SK-N-SH treated with all-trans-retinoic acid at 6 μM for 48 hours (cell line): ENCODE data around the gene DNAAF5.
"Not testable (repeated sequence)": the region's sequence is repeated elsewhere in the genome, so short reads cannot be mapped to it uniquely, and the experiment has no call there.

Source experiments
- ATAC-seq: fragments of 200-7000 bp; cut with Tn5 transposase; 3 replicates; pipeline ENCODE4 v1.9.1; 2020; ENCODE audit warnings: mild to moderate bottlenecking, moderate library complexity
- ARNTL ChIP-seq: fragments of 450-650 bp; formaldehyde crosslinking; IDR thresholded peaks from 2 replicates; pipeline ENCODE4 v1.5.0; 2020; ENCODE audit warnings: low read depth, mild to moderate bottlenecking, moderate library complexity, borderline replicate concordance
- BACH2 ChIP-seq: fragments of 250-450 bp; sonication (Bioruptor Pico); IDR thresholded peaks from 2 replicates; pipeline ENCODE4 v1.9.0; 2021; ENCODE audit warnings: mild to moderate bottlenecking, borderline replicate concordance
- CSDC2 ChIP-seq: fragments of 250-450 bp; sonication (Bioruptor Pico); IDR thresholded peaks from 2 replicates; pipeline ENCODE4 v1.5.0; 2020; ENCODE audit warnings: mild to moderate bottlenecking, moderate library complexity
- ESRRG ChIP-seq: fragments of 250-450 bp; sonication (Bioruptor Pico); IDR thresholded peaks from 2 replicates; pipeline ENCODE4 v1.6.1; 2021; ENCODE audit warnings: mild to moderate bottlenecking
- GLIS3 ChIP-seq: fragments of 250-450 bp; sonication (Bioruptor Pico); IDR thresholded peaks from 2 replicates; pipeline ENCODE4 v1.5.0; 2020; ENCODE audit warnings: mild to moderate bottlenecking, moderate library complexity
- ISL1 ChIP-seq: fragments of 250-450 bp; sonication (Bioruptor Pico); IDR thresholded peaks from 2 replicates; pipeline ENCODE4 v2.1.2; 2022; ENCODE audit warnings: mild to moderate bottlenecking, moderate library complexity
- RARB ChIP-seq: fragments of 250-450 bp; sonication (Bioruptor Pico); IDR thresholded peaks from 2 replicates; pipeline ENCODE4 v1.8.0; 2021; ENCODE audit warnings: mild to moderate bottlenecking, moderate library complexity
- SNAI2 ChIP-seq: fragments of 250-450 bp; sonication (Bioruptor Pico); IDR thresholded peaks from 2 replicates; pipeline ENCODE4 v1.5.0; 2020; ENCODE audit warnings: mild to moderate bottlenecking, moderate library complexity
- TCF4 ChIP-seq: fragments of 250-450 bp; sonication (Bioruptor Pico); IDR thresholded peaks from 2 replicates; pipeline ENCODE4 v1.8.0; 2021; ENCODE audit warnings: mild to moderate bottlenecking, moderate library complexity, borderline replicate concordance
- TOX ChIP-seq: fragments of 250-450 bp; sonication (Bioruptor Pico); IDR thresholded peaks from 2 replicates; pipeline ENCODE4 v1.8.0; 2021; ENCODE audit warnings: mild to moderate bottlenecking, moderate library complexity, borderline replicate concordance
- ZC3H10 ChIP-seq: fragments of 250-450 bp; sonication (Bioruptor Pico); IDR thresholded peaks from 2 replicates; pipeline ENCODE4 v1.5.1; 2021; ENCODE audit warnings: mild to moderate bottlenecking, moderate library complexity
- ZFP30 ChIP-seq: fragments of 450-650 bp; formaldehyde crosslinking; IDR thresholded peaks from 2 replicates; pipeline ENCODE4 v1.5.0; 2022; ENCODE audit warnings: mild to moderate bottlenecking, moderate library complexity
- ZNF565 ChIP-seq: fragments of 450-650 bp; formaldehyde crosslinking; conservative IDR thresholded peaks from 2 replicates; pipeline ENCODE4 v1.5.0; 2020; ENCODE audit warnings: low read depth, mild to moderate bottlenecking, moderate library complexity
- ZNF70 ChIP-seq: fragments of 450-650 bp; formaldehyde crosslinking; IDR thresholded peaks from 2 replicates; pipeline ENCODE4 v1.5.0; 2020; ENCODE audit warnings: mild to moderate bottlenecking, moderate library complexity
- ZNF8 ChIP-seq: fragments of 450-650 bp; formaldehyde crosslinking; IDR thresholded peaks from 2 replicates; pipeline ENCODE4 v1.5.0; 2020; ENCODE audit warnings: mild to moderate bottlenecking, moderate library complexity
- TF ChIP-seq, protein P1 (sequence below): fragments of 250-450 bp; sonication (Bioruptor Pico); IDR thresholded peaks from 2 replicates; pipeline ENCODE4 v1.5.1; 2021; ENCODE audit warnings: mild to moderate bottlenecking, moderate library complexity
- TF ChIP-seq, protein P2 (sequence below): fragments of 250-450 bp; sonication (Bioruptor Pico); IDR thresholded peaks from 2 replicates; pipeline ENCODE4 v1.5.1; 2020; ENCODE audit warnings: low read depth, mild to moderate bottlenecking, moderate library complexity
- TF ChIP-seq, protein P3 (sequence below): fragments of 250-450 bp; sonication (Bioruptor Pico); IDR thresholded peaks from 2 replicates; pipeline ENCODE4 v1.8.0; 2021; ENCODE audit warnings: low read depth, mild to moderate bottlenecking, moderate library complexity, borderline replicate concordance
- TF ChIP-seq, protein P4 (sequence below): fragments of 250-450 bp; sonication (Bioruptor Pico); IDR thresholded peaks from 2 replicates; pipeline ENCODE4 v1.5.0; 2020; ENCODE audit warnings: mild to moderate bottlenecking, moderate library complexity
- TF ChIP-seq, protein P5 (sequence below): fragments of 250-450 bp; sonication (Bioruptor Pico); IDR thresholded peaks from 2 replicates; pipeline ENCODE4 v1.8.0; 2020; ENCODE audit warnings: mild to moderate bottlenecking, moderate library complexity, borderline replicate concordance

Gene DNAAF5

DNA sequence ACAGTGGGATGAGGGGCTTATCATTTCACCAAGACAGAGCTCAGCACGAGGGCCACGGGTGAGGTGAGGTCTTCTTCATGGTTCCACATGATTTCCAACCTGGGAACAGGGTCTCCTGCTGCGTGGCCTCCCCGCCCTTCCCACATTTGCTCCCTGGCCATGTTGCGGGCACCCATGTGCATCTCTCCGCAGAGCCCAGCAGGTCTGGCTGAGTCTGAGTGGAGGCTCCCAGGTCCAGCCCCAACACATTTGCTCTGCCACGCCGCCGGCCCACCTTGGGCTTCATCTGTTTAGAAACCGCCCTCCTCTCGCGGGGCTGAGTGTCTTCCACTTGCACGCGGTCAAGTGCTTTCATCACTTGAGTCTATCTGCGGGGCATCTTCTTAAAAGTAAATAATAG, 15.4 kb downstream of the DNAAF5 start:
- TF ChIP-seq BACH2 (CRISPR knock-in tag) (no peak), RARB (CRISPR knock-in tag) (no peak), TCF4 (CRISPR knock-in tag) (no peak), ZNF8 (CRISPR knock-in tag) (no peak), ZNF70 (CRISPR knock-in tag) (no peak), ARNTL (no peak), SNAI2 (CRISPR knock-in tag) (no peak), CSDC2 (CRISPR knock-in tag) (no peak)
- TF ChIP-seq, protein P1, sequence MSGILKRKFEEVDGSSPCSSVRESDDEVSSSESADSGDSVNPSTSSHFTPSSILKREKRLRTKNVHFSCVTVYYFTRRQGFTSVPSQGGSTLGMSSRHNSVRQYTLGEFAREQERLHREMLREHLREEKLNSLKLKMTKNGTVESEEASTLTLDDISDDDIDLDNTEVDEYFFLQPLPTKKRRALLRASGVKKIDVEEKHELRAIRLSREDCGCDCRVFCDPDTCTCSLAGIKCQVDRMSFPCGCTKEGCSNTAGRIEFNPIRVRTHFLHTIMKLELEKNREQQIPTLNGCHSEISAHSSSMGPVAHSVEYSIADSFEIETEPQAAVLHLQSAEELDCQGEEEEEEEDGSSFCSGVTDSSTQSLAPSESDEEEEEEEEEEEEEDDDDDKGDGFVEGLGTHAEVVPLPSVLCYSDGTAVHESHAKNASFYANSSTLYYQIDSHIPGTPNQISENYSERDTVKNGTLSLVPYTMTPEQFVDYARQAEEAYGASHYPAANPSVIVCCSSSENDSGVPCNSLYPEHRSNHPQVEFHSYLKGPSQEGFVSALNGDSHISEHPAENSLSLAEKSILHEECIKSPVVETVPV (CRISPR knock-in tag), result no peak
- TF ChIP-seq, protein P2, sequence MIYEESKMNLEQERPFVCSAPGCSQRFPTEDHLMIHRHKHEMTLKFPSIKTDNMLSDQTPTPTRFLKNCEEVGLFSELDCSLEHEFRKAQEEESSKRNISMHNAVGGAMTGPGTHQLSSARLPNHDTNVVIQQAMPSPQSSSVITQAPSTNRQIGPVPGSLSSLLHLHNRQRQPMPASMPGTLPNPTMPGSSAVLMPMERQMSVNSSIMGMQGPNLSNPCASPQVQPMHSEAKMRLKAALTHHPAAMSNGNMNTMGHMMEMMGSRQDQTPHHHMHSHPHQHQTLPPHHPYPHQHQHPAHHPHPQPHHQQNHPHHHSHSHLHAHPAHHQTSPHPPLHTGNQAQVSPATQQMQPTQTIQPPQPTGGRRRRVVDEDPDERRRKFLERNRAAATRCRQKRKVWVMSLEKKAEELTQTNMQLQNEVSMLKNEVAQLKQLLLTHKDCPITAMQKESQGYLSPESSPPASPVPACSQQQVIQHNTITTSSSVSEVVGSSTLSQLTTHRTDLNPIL (CRISPR knock-in tag), result no peak
- TF ChIP-seq, protein P3, sequence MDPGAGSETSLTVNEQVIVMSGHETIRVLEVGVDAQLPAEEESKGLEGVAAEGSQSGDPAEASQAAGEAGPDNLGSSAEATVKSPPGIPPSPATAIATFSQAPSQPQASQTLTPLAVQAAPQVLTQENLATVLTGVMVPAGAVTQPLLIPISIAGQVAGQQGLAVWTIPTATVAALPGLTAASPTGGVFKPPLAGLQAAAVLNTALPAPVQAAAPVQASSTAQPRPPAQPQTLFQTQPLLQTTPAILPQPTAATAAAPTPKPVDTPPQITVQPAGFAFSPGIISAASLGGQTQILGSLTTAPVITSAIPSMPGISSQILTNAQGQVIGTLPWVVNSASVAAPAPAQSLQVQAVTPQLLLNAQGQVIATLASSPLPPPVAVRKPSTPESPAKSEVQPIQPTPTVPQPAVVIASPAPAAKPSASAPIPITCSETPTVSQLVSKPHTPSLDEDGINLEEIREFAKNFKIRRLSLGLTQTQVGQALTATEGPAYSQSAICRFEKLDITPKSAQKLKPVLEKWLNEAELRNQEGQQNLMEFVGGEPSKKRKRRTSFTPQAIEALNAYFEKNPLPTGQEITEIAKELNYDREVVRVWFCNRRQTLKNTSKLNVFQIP (CRISPR knock-in tag), result no peak
- TF ChIP-seq, protein P4, sequence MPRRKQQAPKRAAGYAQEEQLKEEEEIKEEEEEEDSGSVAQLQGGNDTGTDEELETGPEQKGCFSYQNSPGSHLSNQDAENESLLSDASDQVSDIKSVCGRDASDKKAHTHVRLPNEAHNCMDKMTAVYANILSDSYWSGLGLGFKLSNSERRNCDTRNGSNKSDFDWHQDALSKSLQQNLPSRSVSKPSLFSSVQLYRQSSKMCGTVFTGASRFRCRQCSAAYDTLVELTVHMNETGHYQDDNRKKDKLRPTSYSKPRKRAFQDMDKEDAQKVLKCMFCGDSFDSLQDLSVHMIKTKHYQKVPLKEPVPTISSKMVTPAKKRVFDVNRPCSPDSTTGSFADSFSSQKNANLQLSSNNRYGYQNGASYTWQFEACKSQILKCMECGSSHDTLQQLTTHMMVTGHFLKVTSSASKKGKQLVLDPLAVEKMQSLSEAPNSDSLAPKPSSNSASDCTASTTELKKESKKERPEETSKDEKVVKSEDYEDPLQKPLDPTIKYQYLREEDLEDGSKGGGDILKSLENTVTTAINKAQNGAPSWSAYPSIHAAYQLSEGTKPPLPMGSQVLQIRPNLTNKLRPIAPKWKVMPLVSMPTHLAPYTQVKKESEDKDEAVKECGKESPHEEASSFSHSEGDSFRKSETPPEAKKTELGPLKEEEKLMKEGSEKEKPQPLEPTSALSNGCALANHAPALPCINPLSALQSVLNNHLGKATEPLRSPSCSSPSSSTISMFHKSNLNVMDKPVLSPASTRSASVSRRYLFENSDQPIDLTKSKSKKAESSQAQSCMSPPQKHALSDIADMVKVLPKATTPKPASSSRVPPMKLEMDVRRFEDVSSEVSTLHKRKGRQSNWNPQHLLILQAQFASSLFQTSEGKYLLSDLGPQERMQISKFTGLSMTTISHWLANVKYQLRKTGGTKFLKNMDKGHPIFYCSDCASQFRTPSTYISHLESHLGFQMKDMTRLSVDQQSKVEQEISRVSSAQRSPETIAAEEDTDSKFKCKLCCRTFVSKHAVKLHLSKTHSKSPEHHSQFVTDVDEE (CRISPR knock-in tag), result no peak
- no peak for ATAC-seq

DNA sequence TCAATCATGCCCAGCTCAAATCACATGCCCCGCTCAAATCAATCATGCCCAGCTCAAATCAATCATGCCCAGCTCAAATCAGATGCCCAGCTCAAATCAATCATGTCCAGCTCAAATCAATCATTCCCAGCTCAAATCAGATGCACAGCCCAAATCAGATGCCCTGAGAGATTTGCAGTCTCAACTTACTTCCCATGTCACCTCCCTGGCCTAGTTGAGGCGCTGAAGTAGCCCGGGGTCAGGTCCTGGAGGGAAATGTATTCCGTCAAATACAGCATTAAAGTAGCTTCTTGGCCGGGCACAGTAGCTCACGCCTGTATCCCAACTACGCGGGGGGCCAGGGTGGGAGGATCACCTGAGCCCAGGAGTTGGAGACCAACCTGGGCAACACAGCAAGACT, 16.3 kb downstream of the DNAAF5 start:
- no peak for ATAC-seq
- no peak for TF ChIP-seq ZC3H10 (CRISPR knock-in tag)
- TF ChIP-seq, protein P1 (CRISPR knock-in tag), result no peak
- TF ChIP-seq GLIS3 (CRISPR knock-in tag), result no peak
- TF ChIP-seq TOX (CRISPR knock-in tag), result no peak
- no peak for TF ChIP-seq ISL1 (CRISPR knock-in tag)
- no peak for TF ChIP-seq ZNF8 (CRISPR knock-in tag)
- TF ChIP-seq, protein P2 (CRISPR knock-in tag), result no peak
- no peak for TF ChIP-seq ZNF70 (CRISPR knock-in tag)
- no peak for TF ChIP-seq SNAI2 (CRISPR knock-in tag)
- TF ChIP-seq ESRRG (CRISPR knock-in tag), result no peak
- no peak for TF ChIP-seq ZFP30 (CRISPR knock-in tag)
- TF ChIP-seq ZNF565 (CRISPR knock-in tag), result no peak
- TF ChIP-seq, protein P5, sequence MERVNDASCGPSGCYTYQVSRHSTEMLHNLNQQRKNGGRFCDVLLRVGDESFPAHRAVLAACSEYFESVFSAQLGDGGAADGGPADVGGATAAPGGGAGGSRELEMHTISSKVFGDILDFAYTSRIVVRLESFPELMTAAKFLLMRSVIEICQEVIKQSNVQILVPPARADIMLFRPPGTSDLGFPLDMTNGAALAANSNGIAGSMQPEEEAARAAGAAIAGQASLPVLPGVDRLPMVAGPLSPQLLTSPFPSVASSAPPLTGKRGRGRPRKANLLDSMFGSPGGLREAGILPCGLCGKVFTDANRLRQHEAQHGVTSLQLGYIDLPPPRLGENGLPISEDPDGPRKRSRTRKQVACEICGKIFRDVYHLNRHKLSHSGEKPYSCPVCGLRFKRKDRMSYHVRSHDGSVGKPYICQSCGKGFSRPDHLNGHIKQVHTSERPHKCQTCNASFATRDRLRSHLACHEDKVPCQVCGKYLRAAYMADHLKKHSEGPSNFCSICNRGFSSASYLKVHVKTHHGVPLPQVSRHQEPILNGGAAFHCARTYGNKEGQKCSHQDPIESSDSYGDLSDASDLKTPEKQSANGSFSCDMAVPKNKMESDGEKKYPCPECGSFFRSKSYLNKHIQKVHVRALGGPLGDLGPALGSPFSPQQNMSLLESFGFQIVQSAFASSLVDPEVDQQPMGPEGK (CRISPR knock-in tag), result no peak
- no peak for TF ChIP-seq RARB (CRISPR knock-in tag)
- TF ChIP-seq, protein P4 (CRISPR knock-in tag), result no peak
- no peak for TF ChIP-seq TCF4 (CRISPR knock-in tag)
- no peak for TF ChIP-seq BACH2 (CRISPR knock-in tag)
- TF ChIP-seq ARNTL, result no peak

DNA sequence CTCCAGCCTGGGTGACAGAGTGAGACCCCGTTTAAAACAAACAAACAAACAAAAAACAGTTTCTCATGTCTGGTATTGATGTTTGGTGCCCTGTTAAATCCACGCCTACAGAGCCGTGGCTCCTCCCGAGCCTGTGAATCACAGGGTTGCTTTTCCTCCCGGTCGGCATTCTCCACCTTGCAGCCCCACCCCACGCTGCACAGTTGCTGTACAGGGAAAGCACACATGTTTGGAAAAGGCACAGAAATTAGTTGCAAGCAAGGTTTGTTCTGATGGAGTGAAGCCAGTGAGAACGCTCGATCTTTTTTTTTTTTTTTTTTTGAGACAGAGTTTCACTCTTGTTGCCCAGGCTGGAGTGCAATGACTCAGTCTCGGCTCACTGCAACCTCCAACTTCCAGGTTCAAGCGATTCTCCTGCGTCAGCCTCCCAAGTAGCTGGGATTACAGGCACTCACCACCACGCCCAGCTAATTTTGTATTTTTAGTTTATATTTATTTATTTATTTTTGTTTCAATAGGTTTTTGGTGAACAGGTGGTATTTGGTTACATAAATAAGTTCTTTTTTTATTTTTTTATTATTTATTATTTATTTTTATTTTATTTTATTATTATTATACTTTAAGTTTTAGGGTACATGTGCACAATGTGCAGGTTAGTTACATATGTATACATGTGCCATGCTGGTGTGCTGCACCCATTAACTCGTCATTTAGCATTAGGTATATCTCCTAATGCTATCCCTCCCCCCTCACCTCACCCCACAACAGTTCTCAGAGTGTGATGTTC, 17.0 kb downstream of the DNAAF5 start:
- not testable (repeated sequence) for ATAC-seq
